IgD-negative memory B cell (primary cell): ENCODE data around the gene ISG15. TPM values are rescaled to one million over a fixed set of nuclear protein-coding genes. Genes with fewer than 3 reads are reported as not detected.
A peak's percentile ranks its signal among the peaks of the same experiment; 100 is the strongest.

Experiments used
- H3K27ac Mint-ChIP-seq, 3 donors: one replicate each; pipeline ENCODE4 v1.8.0; 2020 to 2022; ENCODE audit warnings: mild to moderate bottlenecking in 3 of 3, mixed read lengths in 3 of 3, moderate library complexity in 1 of 3
- H3K27me3 Mint-ChIP-seq: one replicate; pipeline ENCODE4 v1.8.0; 2021; ENCODE audit warnings: mixed read lengths
- H3K36me3 Mint-ChIP-seq: one replicate; pipeline ENCODE4 v1.8.0; 2020; ENCODE audit warnings: mild to moderate bottlenecking, mixed read lengths
- H3K4me1 Mint-ChIP-seq, 3 donors: one replicate each; pipeline ENCODE4 v1.8.0; 2020 to 2022; ENCODE audit warnings: mixed read lengths in 3 of 3, mild to moderate bottlenecking in 1 of 3
- H3K4me3 Mint-ChIP-seq, 4 donors: one replicate each; pipeline ENCODE4 v1.8.0; 2020 to 2022; ENCODE audit warnings: mild to moderate bottlenecking in 4 of 4, mixed read lengths in 4 of 4, moderate library complexity in 3 of 4
- H3K9me3 Mint-ChIP-seq, 3 donors: one replicate each; pipeline ENCODE4 v1.8.0; 2020 to 2021; ENCODE audit warnings: mixed read lengths in 3 of 3, mild to moderate bottlenecking in 1 of 3
- polyA plus RNA-seq: library from polyadenylated mRNA; unstranded; fragments of 300-500 nt; fragmentation: Illumina TruSeq; gene quantifications from one replicate; pipeline ENCODE4 v1.2.3, GENCODE V29; 2021

ISG15 gene
- polyA plus RNA-seq, 1 donor from 2014 or later, result 191 TPM

GRCh38 chr1:1035291-1035943 lies 22.1 kb downstream of the ISG15 start:
- Mint-ChIP-seq H3K4me3 (peak overlapping the region in 2 of 4 donors; percentile 43 to 49), H3K36me3 (no peaks in the 10 kb centered on the region), H3K27me3 (peaks cover 9% of the 10 kb centered on the region), H3K4me1 (peaks cover 6 to 22% (median 21%) of the 10 kb centered on the region in 3 donors), H3K9me3 (no peaks in the 10 kb centered on the region), H3K27ac (no peak overlapping the region)

GRCh38 chr1:1037366-1038327 lies 24.4 kb downstream of the ISG15 start:
- peaks cover 9% of the 10 kb centered on the region for H3K27me3 Mint-ChIP-seq
- H3K4me1 Mint-ChIP-seq, result peaks cover 6 to 16% (median 16%) of the 10 kb centered on the region in 3 donors
- H3K27ac Mint-ChIP-seq, result peak overlapping the region in 2 of 3 donors; percentile 5 to 78
- H3K36me3 Mint-ChIP-seq, result no peaks in the 10 kb centered on the region
- H3K4me3 Mint-ChIP-seq, result peak overlapping the region in 2 of 4 donors; percentile 48 to 55
- H3K9me3 Mint-ChIP-seq, result no peaks in the 10 kb centered on the region

- Mint-ChIP-seq H3K9me3 (no peaks in the 10 kb centered on the region), H3K4me1 (peaks cover 6 to 16% (median 15%) of the 10 kb centered on the region in 3 donors), H3K36me3 (no peaks in the 10 kb centered on the region), H3K27ac (peak overlapping the region in 1 of 3 donors; percentile 76), H3K4me3 (peak overlapping the region; percentile 12 to 78 (median 56)), H3K27me3 (peaks cover 9% of the 10 kb centered on the region)
Observed at GRCh38 chr1:1038694-1039093, 25.4 kb downstream of the ISG15 start.

DNA sequence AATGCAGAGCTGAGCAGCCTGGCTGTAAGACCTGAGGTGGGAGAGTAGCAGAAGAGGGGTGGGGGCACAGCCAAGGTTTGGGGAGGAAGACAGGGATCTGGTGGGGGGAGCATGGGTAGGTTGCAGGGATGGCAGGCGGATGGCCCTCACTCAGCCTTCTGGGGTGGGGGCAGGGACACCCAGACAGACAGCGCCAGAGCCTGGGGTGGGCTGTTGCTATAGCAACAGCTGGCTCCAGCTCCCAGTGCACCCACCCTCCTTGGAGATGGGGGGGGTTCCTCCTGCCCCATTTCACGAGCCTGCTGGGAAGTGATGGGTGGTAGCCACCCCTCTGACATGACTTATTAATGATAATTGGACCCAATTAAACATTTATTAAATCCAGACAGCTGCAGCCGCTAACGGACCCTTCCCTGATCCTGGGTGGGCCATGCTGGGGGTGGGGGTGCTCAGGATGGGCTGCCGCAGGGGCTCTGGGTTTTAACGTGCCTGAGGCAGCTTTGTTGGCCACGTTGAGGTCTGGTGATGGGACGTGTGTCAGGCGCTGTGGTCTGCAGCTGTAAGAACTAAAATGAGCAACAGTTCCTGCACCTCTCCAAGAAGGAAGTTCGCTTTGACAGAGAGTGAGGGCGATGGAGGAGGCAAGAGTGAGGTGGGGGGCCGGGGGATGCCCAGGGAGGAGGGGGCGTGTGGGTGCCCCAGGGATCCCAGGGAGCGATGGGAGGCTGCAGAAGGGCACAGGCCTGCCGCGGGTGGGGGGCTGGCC lies 26.0 kb downstream of the ISG15 start:
- Mint-ChIP-seq H3K27ac (peak overlapping the region in 1 of 3 donors; percentile 76), H3K36me3 (no peaks in the 10 kb centered on the region), H3K27me3 (peaks cover 9% of the 10 kb centered on the region), H3K4me3 (peak overlapping the region; percentile 12 to 92 (median 66)), H3K4me1 (peaks cover 6 to 16% (median 15%) of the 10 kb centered on the region in 3 donors), H3K9me3 (no peaks in the 10 kb centered on the region)

DNA sequence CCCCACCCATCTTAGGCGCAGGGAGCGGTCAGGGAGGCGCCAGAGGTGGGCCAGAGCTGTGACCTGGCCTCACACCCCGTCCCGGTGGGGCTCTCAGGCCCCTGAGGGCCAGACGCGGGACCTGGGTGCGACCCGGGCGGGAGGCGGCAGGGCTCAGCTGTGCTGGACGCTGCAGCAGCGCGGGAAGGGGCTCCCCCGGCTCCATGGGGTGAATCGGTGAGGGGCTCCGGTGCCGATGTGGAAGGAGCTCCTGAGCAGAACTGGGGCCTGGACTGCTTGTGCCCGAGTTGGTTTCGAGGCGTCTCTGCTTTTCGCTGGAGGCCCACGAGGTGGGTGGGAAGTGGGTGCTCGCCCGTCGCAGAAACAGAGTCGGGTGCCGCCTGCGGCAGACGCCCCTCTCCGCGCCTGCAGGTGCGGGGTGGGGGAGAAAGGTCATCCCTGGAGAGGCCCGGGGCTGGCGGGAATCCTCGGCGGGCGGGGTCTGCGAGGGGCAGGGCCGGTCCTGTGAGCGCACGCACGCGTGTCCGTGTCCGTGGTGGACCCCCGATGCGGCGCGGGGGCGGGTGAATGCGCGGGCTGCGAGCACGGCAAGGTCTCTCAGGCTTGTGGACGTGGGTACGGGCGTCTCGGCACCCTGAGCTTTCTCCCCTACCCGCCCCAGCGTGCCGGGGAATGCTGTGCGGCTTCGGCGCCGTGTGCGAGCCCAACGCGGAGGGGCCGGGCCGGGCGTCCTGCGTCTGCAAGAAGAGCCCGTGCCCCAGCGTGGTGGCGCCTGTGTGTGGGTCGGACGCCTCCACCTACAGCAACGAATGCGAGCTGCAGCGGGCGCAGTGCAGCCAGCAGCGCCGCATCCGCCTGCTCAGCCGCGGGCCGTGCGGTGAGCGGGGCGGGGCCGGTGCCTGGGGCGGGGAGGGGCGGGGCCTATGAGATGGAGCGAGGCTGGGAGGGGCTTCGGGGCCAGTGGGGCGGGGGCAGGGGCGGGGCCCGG lies 27.0 kb downstream of the ISG15 start:
- Mint-ChIP-seq H3K27me3 (peaks cover 7% of the 10 kb centered on the region), H3K9me3 (no peaks in the 10 kb centered on the region), H3K36me3 (no peaks in the 10 kb centered on the region), H3K4me3 (peak overlapping the region in 3 of 4 donors; percentile 32 to 76 (median 58)), H3K27ac (peak overlapping the region in 1 of 3 donors; percentile 39), H3K4me1 (peaks cover 6 to 16% (median 15%) of the 10 kb centered on the region in 3 donors)

DNA sequence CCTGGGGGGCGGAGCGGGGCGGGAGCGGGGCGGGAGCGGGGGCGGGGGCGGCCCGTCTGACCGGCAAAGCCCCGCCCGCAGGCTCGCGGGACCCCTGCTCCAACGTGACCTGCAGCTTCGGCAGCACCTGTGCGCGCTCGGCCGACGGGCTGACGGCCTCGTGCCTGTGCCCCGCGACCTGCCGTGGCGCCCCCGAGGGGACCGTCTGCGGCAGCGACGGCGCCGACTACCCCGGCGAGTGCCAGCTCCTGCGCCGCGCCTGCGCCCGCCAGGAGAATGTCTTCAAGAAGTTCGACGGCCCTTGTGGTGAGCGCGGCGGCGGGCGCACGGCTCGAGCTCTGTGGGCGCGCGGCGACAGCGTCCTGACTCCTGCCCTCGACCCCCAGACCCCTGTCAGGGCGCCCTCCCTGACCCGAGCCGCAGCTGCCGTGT lies 27.8 kb downstream of the ISG15 start:
- H3K4me1 Mint-ChIP-seq, result peaks cover 6 to 16% (median 12%) of the 10 kb centered on the region in 3 donors
- no peaks in the 10 kb centered on the region for H3K9me3 Mint-ChIP-seq
- peaks cover 6% of the 10 kb centered on the region for H3K27me3 Mint-ChIP-seq
- no peak overlapping the region for H3K4me3 Mint-ChIP-seq
- H3K36me3 Mint-ChIP-seq, result no peaks in the 10 kb centered on the region
- H3K27ac Mint-ChIP-seq, result no peak overlapping the region

- Mint-ChIP-seq H3K9me3 (no peaks in the 10 kb centered on the region), H3K27me3 (peaks cover 3% of the 10 kb centered on the region), H3K4me3 (peak overlapping the region in 2 of 4 donors; percentile 12 to 27), H3K36me3 (no peaks in the 10 kb centered on the region), H3K4me1 (peaks cover 6 to 16% (median 12%) of the 10 kb centered on the region in 3 donors), H3K27ac (no peak overlapping the region)
Observed at GRCh38 chr1:1041873-1042272, 28.6 kb downstream of the ISG15 start.

- H3K36me3 Mint-ChIP-seq, result no peaks in the 10 kb centered on the region
- peak overlapping the region in 1 of 4 donors; percentile 40 for H3K4me3 Mint-ChIP-seq
- H3K27ac Mint-ChIP-seq, result peak overlapping the region in 1 of 3 donors; percentile 63
- peaks cover 6 to 12% (median 12%) of the 10 kb centered on the region in 3 donors for H3K4me1 Mint-ChIP-seq
- H3K27me3 Mint-ChIP-seq, result peaks cover 3% of the 10 kb centered on the region
- no peaks in the 10 kb centered on the region for H3K9me3 Mint-ChIP-seq
Observed at GRCh38 chr1:1042835-1043234, 29.5 kb downstream of the ISG15 start.

DNA sequence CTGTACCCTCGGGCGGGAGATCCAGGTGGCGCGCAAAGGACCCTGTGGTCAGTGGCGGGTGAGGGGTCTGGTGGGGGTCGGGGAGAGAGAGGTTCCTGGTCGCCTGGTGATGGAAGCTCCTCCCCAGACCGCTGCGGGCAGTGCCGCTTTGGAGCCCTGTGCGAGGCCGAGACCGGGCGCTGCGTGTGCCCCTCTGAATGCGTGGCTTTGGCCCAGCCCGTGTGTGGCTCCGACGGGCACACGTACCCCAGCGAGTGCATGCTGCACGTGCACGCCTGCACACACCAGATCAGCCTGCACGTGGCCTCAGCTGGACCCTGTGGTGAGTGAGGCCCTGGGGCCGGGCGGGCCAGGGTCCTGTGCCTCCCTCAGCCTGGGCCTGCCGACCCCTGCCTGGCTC lies 30.1 kb downstream of the ISG15 start:
- H3K36me3 Mint-ChIP-seq, result no peaks in the 10 kb centered on the region
- H3K4me3 Mint-ChIP-seq, result peak overlapping the region in 1 of 4 donors; percentile 40
- peaks cover 3% of the 10 kb centered on the region for H3K27me3 Mint-ChIP-seq
- H3K4me1 Mint-ChIP-seq, result peaks cover 6 to 12% (median 11%) of the 10 kb centered on the region in 3 donors
- no peak overlapping the region for H3K27ac Mint-ChIP-seq
- H3K9me3 Mint-ChIP-seq, result no peaks in the 10 kb centered on the region

DNA sequence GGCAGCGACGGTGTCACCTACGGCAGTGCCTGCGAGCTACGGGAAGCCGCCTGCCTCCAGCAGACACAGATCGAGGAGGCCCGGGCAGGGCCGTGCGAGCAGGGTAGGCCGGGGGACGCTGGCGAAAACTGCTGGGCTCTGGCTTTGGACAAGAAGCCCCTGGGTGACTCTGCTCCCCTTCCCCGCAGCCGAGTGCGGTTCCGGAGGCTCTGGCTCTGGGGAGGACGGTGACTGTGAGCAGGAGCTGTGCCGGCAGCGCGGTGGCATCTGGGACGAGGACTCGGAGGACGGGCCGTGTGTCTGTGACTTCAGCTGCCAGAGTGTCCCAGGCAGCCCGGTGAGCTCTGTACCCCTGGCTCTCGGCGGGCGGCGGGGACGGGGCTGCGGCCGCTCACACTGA lies 30.6 kb downstream of the ISG15 start:
- Mint-ChIP-seq H3K27ac (no peak overlapping the region), H3K4me3 (no peak overlapping the region), H3K9me3 (no peaks in the 10 kb centered on the region), H3K4me1 (peaks cover under 1 to 8% (median 6%) of the 10 kb centered on the region in 3 donors), H3K27me3 (peaks cover 3% of the 10 kb centered on the region), H3K36me3 (no peaks in the 10 kb centered on the region)

GRCh38 chr1:1044455-1045078 lies 31.3 kb downstream of the ISG15 start:
- no peaks in the 10 kb centered on the region for H3K9me3 Mint-ChIP-seq
- H3K4me3 Mint-ChIP-seq, result no peak overlapping the region
- H3K4me1 Mint-ChIP-seq, result peaks cover 0 to 3% (median under 1%) of the 10 kb centered on the region in 3 donors
- peaks cover 3% of the 10 kb centered on the region for H3K27me3 Mint-ChIP-seq
- H3K36me3 Mint-ChIP-seq, result no peaks in the 10 kb centered on the region
- no peak overlapping the region for H3K27ac Mint-ChIP-seq

GRCh38 chr1:1045129-1045528 lies 31.8 kb downstream of the ISG15 start:
- no peaks in the 10 kb centered on the region for H3K27me3 Mint-ChIP-seq
- no peaks in the 10 kb centered on the region for H3K9me3 Mint-ChIP-seq
- no peak overlapping the region for H3K27ac Mint-ChIP-seq
- no peaks in the 10 kb centered on the region for H3K36me3 Mint-ChIP-seq
- no peak overlapping the region for H3K4me3 Mint-ChIP-seq
- no peaks in the 10 kb centered on the region for H3K4me1 Mint-ChIP-seq

- Mint-ChIP-seq H3K4me3 (no peak overlapping the region), H3K27ac (no peak overlapping the region), H3K9me3 (no peaks in the 10 kb centered on the region), H3K36me3 (no peaks in the 10 kb centered on the region), H3K4me1 (peaks cover 0 to 2% (median 2%) of the 10 kb centered on the region in 3 donors), H3K27me3 (no peaks in the 10 kb centered on the region)
Observed at GRCh38 chr1:1046243-1046642, 32.9 kb downstream of the ISG15 start.
